ENCODE results near the gene DENR. TPM values are rescaled to one million over a fixed set of nuclear protein-coding genes. Genes with fewer than 3 reads are reported as not detected.
"Not testable (repeated sequence)": the region's sequence is repeated elsewhere in the genome, so short reads cannot be mapped to it uniquely, and the experiment has no call there.

Gene DENR
- 10 to 100 TPM; 27.0 to 37.1 TPM for total RNA-seq
- 10 to 100 TPM; 28.1 to 31.7 TPM for polyA plus RNA-seq
- long read RNA-seq, donor 1, partial matches to known transcripts, result 4 of 8 reads
- long read RNA-seq, donor 1, other reads (novel, unspliced or antisense), result 2 of 8 reads
- long read RNA-seq, donor 2, partial matches to known transcripts, result 0 of 3 reads
- long read RNA-seq, donor 2, other reads (novel, unspliced or antisense), result 3 of 3 reads

DNA sequence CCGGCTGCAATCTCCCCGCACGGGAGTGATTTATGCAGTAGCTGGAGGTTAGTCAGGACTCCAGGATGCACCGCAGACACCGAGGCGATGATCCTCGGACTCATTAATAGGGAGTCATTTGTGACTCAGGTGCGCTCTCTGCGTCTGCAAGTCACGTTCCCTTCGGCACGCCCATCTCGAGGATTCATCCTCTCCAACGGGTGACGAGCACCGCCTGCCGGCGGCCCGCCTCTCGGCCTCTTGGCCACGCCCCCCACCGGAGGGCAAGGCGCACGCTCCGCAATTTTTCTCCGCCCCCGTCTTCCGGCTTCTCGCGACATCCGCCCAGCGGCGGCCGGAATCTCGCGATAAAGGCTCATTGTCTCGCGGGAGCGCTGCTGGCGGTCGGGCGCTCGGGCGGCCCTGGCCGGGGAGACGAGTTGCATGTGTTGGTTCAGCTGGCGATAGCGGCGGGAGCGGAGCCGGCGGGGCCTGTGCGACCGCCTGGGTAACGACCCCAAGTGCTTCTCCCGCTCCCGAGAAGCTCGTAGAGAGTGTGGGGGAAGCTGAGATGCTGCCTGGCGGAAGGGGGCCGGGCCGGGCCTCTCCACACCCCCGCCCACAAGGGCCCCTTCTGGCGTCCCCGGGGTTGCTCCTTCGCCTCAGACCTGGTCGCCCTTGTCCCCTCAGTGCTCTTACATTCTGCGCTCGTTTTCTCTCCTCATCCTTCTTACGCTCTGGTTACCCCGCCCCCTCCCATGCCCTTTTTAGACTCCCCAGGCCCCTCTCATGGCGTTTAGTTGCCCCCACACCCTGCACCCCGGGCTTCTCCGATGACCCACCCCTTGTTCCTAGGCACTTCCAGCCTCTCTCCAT lies at the start of gene DENR:
DENR (plus strand) TSS at position 361 of the 855 bp plus-strand sequence. CDS start 878 bp downstream, outside the sequence.
- WGBS, 2 donors, result 0% methylated on average over 69 to 73 of the region's 73 CpGs
- intact Hi-C loops (cut with DNase I), result loop anchor here (10.0 kb wide), 1 partner anchor 228 kb away; the partner anchor contains the start of genes KNTC1 (in 2 of the 2) and RSRC2 (in 2 of the 2)
- DNase-seq (peak; percentile 99 to 100), ATAC-seq (ENCODE audit: low FRiP score) (peak; percentile 99)
- Histone ChIP-seq H3K36me3 (ENCODE audit: control insufficient read depth in 1 of 2, insufficient read depth in 2 of 2, low read length in 1 of 2) (peaks cover 1 to 2% of the 10 kb centered on the region in 2 donors), H3K4me3 (ENCODE audit: low read length in 2 of 2) (peak within 1 kb of the TSS; percentile 6 to 54), H3K27ac (ENCODE audit: low read depth in 1 of 2, low read length in 2 of 2) (no peak within 1 kb of the TSS), H3K9me3 (ENCODE audit: control insufficient read depth, low read length) (no peaks in the 10 kb centered on the region), H3K4me1 (ENCODE audit: control insufficient read depth in 1 of 2, insufficient read depth in 2 of 2, low read length in 2 of 2) (no peaks in the 10 kb centered on the region), H3K27me3 (ENCODE audit: control insufficient read depth in 1 of 2, insufficient read depth in 2 of 2, low read length in 1 of 2) (no peaks in the 10 kb centered on the region)

DNA sequence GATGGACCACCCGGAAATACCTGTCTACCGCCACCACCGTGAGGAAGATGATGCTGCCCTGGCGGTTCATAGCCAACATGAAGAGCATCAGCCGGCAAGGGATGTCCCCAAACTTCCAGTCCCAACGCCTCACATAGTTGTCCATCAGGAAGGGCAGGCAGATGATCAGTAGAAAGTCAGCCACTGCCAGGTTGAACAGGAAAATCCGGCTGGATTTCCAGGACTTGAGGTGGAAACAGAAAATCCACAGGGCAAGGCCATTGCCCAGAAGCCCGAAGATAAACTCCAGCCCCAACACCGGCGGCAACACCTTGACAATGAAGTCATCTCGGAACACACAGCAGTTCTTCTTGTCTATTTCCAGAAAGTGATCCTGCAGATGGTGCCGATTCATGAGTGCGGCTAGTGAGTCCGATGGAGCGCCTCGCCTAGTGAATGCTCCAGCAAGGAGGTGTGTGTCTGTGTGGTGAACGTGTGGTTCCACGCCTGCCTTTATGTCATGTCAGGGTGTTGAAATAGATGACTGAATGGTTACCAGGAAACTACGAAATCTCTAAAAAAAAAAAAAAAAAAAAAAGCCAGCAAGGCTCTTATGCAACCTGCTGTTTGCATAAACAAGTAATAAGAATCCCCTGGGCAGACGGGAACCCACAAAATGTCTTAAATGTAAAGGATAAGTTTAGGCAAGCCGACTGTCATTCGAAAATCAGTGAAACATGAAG lies 49.6 kb upstream of the DENR start, which contains the start of gene HCAR2:
HCAR2 (minus strand) TSS at position 468 of the 722 bp plus-strand sequence; CDS start at position 394, 74 bp downstream.
- H3K36me3 ChIP-seq (ENCODE audit: control insufficient read depth in 1 of 2, insufficient read depth in 2 of 2, low read length in 1 of 2); H3K9me3 ChIP-seq (ENCODE audit: control insufficient read depth, low read length); DNase-seq; H3K4me3 ChIP-seq (ENCODE audit: low read length in 2 of 2); ATAC-seq (ENCODE audit: low FRiP score); intact Hi-C loops (cut with DNase I); H3K4me1 ChIP-seq (ENCODE audit: control insufficient read depth in 1 of 2, insufficient read depth in 2 of 2, low read length in 2 of 2); H3K27me3 ChIP-seq (ENCODE audit: control insufficient read depth in 1 of 2, insufficient read depth in 2 of 2, low read length in 1 of 2); H3K27ac ChIP-seq (ENCODE audit: low read depth in 1 of 2, low read length in 2 of 2): not testable (repeated sequence)
- 87 to 90% methylated on average over 22 of the region's 22 CpGs for WGBS, 2 donors

GRCh38 chr12:122703841-122704240 lies 48.8 kb upstream of the DENR start:
- intact Hi-C loops (cut with DNase I); DNase-seq; H3K36me3 ChIP-seq (ENCODE audit: control insufficient read depth in 1 of 2, insufficient read depth in 2 of 2, low read length in 1 of 2); H3K4me3 ChIP-seq (ENCODE audit: low read length in 2 of 2); H3K9me3 ChIP-seq (ENCODE audit: control insufficient read depth, low read length); H3K4me1 ChIP-seq (ENCODE audit: control insufficient read depth in 1 of 2, insufficient read depth in 2 of 2, low read length in 2 of 2); ATAC-seq (ENCODE audit: low FRiP score); H3K27me3 ChIP-seq (ENCODE audit: control insufficient read depth in 1 of 2, insufficient read depth in 2 of 2, low read length in 1 of 2); H3K27ac ChIP-seq (ENCODE audit: low read depth in 1 of 2, low read length in 2 of 2): not testable (repeated sequence)
- WGBS, 2 donors, result 43 to 50% methylated on average over 3 of the region's 3 CpGs

GRCh38 chr12:122709287-122709686 lies 43.3 kb upstream of the DENR start:
- DNase-seq; intact Hi-C loops (cut with DNase I); H3K9me3 ChIP-seq (ENCODE audit: control insufficient read depth, low read length); H3K27me3 ChIP-seq (ENCODE audit: control insufficient read depth in 1 of 2, insufficient read depth in 2 of 2, low read length in 1 of 2); H3K4me1 ChIP-seq (ENCODE audit: control insufficient read depth in 1 of 2, insufficient read depth in 2 of 2, low read length in 2 of 2); H3K27ac ChIP-seq (ENCODE audit: low read depth in 1 of 2, low read length in 2 of 2); H3K4me3 ChIP-seq (ENCODE audit: low read length in 2 of 2); ATAC-seq (ENCODE audit: low FRiP score); H3K36me3 ChIP-seq (ENCODE audit: control insufficient read depth in 1 of 2, insufficient read depth in 2 of 2, low read length in 1 of 2): not testable (repeated sequence)
- WGBS, 2 donors, result no CpG with 5 or more reads among the region's 3 CpGs

DNA sequence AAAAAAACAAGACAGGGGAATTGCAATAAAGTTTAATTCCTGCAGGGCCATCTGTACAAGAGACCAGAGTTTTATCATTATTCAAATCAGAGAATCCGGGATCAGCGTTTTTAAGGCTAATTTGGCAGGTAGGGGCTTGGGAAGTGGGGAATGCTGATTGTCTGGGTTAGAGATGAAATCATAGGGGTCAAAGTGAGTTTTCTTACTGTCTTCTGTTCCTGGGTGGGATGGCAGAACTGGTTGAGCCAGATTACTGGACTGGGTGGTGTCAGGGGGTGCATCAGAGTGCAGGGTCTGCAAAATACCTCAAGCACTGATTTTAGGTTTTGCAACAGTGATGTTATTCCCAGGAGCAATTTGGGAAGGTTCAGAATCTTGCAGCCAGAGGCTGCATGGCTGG lies 42.3 kb upstream of the DENR start:
- intact Hi-C loops (cut with DNase I); DNase-seq; H3K4me1 ChIP-seq (ENCODE audit: control insufficient read depth in 1 of 2, insufficient read depth in 2 of 2, low read length in 2 of 2); H3K27ac ChIP-seq (ENCODE audit: low read depth in 1 of 2, low read length in 2 of 2); H3K4me3 ChIP-seq (ENCODE audit: low read length in 2 of 2); H3K27me3 ChIP-seq (ENCODE audit: control insufficient read depth in 1 of 2, insufficient read depth in 2 of 2, low read length in 1 of 2); H3K36me3 ChIP-seq (ENCODE audit: control insufficient read depth in 1 of 2, insufficient read depth in 2 of 2, low read length in 1 of 2); H3K9me3 ChIP-seq (ENCODE audit: control insufficient read depth, low read length); ATAC-seq (ENCODE audit: low FRiP score): not testable (repeated sequence)
- WGBS, 2 donors, result 70 to 79% methylated on average over 2 of the region's 2 CpGs

DNA sequence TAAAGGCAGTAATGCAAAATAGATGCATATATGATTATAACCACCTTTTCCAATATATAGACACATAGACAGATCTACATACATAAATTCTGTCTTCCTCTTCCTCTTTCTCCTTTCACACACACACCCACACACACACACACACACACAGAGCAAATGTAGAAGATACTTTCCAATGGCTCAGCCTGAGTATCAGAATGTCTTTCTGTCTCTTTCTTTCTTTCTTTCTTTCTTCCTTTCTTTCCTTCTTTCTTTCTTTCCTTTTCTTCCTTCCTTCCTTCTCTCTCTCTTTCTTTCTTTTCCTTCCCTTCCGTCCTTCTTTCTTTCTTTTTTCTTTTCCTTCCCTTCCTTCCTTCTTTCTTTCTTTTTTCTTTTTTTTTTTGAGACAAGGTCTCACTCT lies 41.4 kb upstream of the DENR start:
- 73 to 84% methylated on average over 1 of the region's 1 CpG for WGBS, 2 donors
- H3K36me3 ChIP-seq (ENCODE audit: control insufficient read depth in 1 of 2, insufficient read depth in 2 of 2, low read length in 1 of 2); H3K4me1 ChIP-seq (ENCODE audit: control insufficient read depth in 1 of 2, insufficient read depth in 2 of 2, low read length in 2 of 2); H3K27ac ChIP-seq (ENCODE audit: low read depth in 1 of 2, low read length in 2 of 2); H3K27me3 ChIP-seq (ENCODE audit: control insufficient read depth in 1 of 2, insufficient read depth in 2 of 2, low read length in 1 of 2); ATAC-seq (ENCODE audit: low FRiP score); H3K4me3 ChIP-seq (ENCODE audit: low read length in 2 of 2); intact Hi-C loops (cut with DNase I); H3K9me3 ChIP-seq (ENCODE audit: control insufficient read depth, low read length); DNase-seq: not testable (repeated sequence)

GRCh38 chr12:122713491-122714188 lies 39.0 kb upstream of the DENR start:
- DNase-seq; H3K4me3 ChIP-seq (ENCODE audit: low read length in 2 of 2); ATAC-seq (ENCODE audit: low FRiP score); intact Hi-C loops (cut with DNase I); H3K27me3 ChIP-seq (ENCODE audit: control insufficient read depth in 1 of 2, insufficient read depth in 2 of 2, low read length in 1 of 2); H3K36me3 ChIP-seq (ENCODE audit: control insufficient read depth in 1 of 2, insufficient read depth in 2 of 2, low read length in 1 of 2); H3K9me3 ChIP-seq (ENCODE audit: control insufficient read depth, low read length); H3K27ac ChIP-seq (ENCODE audit: low read depth in 1 of 2, low read length in 2 of 2); H3K4me1 ChIP-seq (ENCODE audit: control insufficient read depth in 1 of 2, insufficient read depth in 2 of 2, low read length in 2 of 2): not testable (repeated sequence)
- WGBS, 2 donors, result 73 to 79% methylated on average over 2 to 3 of the region's 10 CpGs

DNA sequence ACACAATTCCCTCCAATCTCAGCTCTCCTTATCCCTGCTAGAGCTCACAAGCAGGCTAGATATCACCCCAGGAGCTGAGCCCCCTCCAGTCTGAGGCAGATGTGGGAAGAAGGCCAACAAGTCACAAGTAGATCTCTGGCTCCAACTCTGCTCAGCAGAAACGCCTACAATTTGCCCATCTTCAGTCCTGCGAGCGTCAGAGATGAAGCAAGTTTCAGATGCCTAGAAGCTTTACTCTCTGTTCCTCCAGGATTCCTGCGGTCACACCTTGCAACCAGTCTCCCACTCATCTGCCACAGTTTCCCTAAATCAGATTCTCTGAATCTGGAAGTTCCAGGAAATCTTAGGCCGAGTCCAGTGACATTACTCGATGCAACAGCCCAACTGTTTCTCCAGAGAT lies 37.4 kb upstream of the DENR start:
- WGBS, 2 donors, result 63 to 77% methylated on average over 6 of the region's 6 CpGs

More for the DNA sequence above, 37.4 kb upstream of the DENR start:
- H3K4me3 ChIP-seq (ENCODE audit: low read length in 2 of 2); intact Hi-C loops (cut with DNase I); H3K36me3 ChIP-seq (ENCODE audit: control insufficient read depth in 1 of 2, insufficient read depth in 2 of 2, low read length in 1 of 2); H3K27me3 ChIP-seq (ENCODE audit: control insufficient read depth in 1 of 2, insufficient read depth in 2 of 2, low read length in 1 of 2); ATAC-seq (ENCODE audit: low FRiP score); H3K4me1 ChIP-seq (ENCODE audit: control insufficient read depth in 1 of 2, insufficient read depth in 2 of 2, low read length in 2 of 2); H3K9me3 ChIP-seq (ENCODE audit: control insufficient read depth, low read length); DNase-seq; H3K27ac ChIP-seq (ENCODE audit: low read depth in 1 of 2, low read length in 2 of 2): not testable (repeated sequence)

Measured in aorta (tissue), 5 donors.